Left renal pelvis (tissue), 4 donors: ENCODE measurements around the gene LLCFC1. TPM values are rescaled to one million over a fixed set of nuclear protein-coding genes. Genes with fewer than 3 reads are reported as not detected.
A peak's percentile ranks its signal among the peaks of the same experiment; 100 is the strongest.

Source experiments
- DNase-seq, 4 donors: peaks; one replicate each; pipeline ENCODE4 v3.0.0-alpha.2; 2013; ENCODE audit warnings: low read depth in 4 of 4, low spot score in 3 of 4
- polyA plus RNA-seq, 4 donors: library from polyadenylated mRNA; unstranded; fragments of 120-200 nt; gene quantifications; one replicate each; pipeline ENCODE4 v1.2.1, GENCODE V29; 2013; ENCODE audit not compliant: insufficient read length in 4 of 4

The LLCFC1 gene
- polyA plus RNA-seq, 4 donors, result 0.21 to 0.99 (median 0.47) TPM

- DNase-seq, result no peak
Observed at GRCh38 chr7:142908921-142909890, 30.1 kb upstream of the LLCFC1 start.

DNA sequence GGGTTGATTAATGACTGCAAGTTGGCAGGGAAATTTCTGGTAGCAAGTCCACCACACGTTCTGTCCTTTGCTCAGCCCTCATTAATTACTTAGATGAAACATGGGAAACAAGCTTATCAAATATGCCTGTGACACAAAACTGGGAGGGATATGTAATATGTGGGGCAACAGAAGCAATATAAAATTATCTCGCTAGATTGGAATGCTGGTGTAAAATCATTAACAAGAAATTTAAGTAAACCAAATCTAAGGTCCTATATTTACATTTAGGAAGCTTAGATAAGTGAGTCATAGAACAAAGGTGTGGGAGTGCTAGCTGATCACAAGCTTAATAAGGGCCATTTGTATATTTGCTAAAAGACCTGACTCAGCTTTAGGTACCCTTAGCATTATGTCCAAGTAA, 29.3 kb upstream of the LLCFC1 start:
- no peak for DNase-seq

DNA sequence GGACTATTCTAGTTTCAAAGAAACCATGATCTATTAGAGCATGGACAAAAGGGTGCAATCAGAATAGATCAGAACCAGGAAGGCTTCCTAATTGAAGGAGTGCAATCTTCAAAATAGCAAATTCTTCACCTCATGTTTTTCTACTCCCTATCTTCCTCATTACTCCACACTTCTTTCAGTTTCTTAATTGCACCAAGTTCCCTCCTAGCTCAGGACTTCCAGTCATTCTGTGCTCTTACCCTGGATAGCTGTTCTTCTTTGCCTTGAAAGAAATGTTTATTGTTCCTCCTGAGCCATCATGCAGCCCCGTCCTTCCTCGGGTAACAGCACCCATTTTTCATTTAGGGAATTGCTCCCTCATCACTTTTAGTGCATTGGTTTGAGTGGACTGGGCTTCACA, 28.8 kb upstream of the LLCFC1 start:
- no peak for DNase-seq

DNA sequence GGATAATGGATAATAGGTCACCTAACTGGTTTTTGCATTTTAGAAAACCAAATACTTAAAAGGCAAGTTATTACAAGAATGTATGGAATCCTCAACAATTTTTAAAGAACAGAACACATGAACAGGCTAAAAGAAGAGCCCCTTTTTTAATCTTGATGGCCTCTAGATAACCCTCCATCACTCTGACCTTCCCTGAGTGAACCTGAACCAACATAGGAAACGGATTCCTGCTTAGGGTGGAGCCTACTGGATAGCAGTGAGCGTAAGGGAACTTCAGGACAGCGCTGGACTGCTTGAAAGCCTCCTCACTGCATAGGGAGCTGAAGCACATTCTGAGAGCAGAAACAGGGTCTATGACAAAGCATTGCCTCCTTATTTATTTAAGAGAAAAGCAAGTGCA, 26.2 kb upstream of the LLCFC1 start:
- DNase-seq, result no peak

DNA sequence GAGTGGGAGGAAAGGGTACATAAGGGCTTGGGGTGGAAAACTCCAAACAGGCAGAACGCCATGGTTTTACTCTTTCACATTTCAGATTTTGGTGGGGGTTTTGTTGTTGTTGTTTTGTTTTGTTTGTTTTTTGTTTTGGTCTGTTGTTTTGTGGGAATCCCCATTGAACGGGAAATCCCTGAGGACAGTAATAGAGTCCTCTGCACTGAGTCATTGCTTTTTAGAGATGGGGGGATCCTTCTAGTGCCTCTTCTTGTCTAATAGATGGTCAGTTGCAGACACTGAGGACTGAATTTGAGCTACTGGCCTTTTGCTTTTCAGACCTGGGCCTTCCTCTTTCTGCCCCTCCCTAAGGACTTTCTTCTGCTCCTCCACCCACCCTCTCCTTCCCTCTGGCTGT, 25.7 kb upstream of the LLCFC1 start:
- no peak for DNase-seq

DNA sequence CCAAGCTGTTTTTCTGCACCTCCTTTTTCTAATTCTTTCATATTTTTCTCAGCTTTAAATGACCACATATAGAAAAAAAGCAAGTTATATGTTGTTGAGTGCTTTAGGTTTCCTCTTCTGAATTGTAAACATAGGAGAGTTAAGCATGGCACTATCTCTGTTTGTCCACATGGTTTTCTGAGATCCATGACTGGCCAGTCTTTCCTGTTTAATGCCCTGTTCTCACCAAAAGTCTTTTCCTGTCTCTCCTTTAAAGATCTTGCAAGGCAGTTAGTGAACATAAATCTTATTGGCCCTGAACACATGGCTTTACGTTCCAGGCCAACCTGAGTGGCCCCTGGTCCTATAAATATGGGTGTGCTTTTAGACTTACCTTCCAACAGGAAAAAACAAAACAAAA, 25.2 kb upstream of the LLCFC1 start:
- DNase-seq, result no peak

- no peak for DNase-seq
Observed at GRCh38 chr7:142915315-142915714, 24.0 kb upstream of the LLCFC1 start.

GRCh38 chr7:142916508-142916907, 22.8 kb upstream of the LLCFC1 start:
- DNase-seq, result peak in 3 of 4 donors; percentile 12 to 36 (median 24)

- DNase-seq, result no peak
Observed at GRCh38 chr7:142917447-142917846, 21.8 kb upstream of the LLCFC1 start.

DNA sequence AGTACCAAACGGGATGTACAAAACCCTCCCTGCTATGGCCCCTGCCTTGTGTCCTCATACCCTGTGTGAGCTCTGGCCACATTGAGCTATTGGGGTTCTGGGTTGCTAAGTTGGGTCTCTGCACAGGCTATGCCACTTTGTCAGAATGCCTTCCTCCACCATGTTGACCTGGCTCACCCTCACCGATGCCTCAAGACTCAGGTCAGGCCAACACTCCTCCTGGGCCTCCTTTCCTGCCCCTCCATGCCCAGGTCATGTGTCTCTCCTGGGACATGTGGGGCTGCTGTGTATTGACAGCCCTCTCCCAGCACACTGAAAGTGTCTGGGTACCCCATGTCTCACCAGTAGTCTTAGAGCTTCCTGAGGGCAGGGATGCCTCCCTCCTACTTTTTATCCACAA, 20.4 kb upstream of the LLCFC1 start:
- no peak for DNase-seq

DNA sequence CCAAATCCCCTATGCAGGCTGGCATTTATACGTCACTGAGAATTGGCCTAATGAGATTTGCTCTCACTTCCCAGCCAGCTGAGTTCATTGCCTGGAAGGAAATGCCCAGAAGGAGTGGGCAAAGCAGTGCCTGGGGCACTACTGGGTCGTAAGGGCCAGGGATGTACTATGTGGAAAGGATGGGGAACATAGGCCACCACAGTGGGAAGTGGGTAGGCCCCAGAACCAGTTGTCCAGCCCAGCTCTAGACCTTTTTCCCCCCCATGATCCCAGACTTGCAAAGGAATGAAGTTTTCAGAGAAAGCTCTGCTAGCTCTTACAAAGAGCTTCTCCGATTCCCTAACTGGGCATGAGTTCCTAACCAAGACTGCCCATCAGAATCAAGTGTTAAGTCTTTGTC, 19.6 kb upstream of the LLCFC1 start:
- DNase-seq, result no peak

GRCh38 chr7:142923391-142923790, 15.9 kb upstream of the LLCFC1 start:
- no peak for DNase-seq

- DNase-seq, result no peak
Observed at GRCh38 chr7:142925413-142925812, 13.9 kb upstream of the LLCFC1 start.

DNA sequence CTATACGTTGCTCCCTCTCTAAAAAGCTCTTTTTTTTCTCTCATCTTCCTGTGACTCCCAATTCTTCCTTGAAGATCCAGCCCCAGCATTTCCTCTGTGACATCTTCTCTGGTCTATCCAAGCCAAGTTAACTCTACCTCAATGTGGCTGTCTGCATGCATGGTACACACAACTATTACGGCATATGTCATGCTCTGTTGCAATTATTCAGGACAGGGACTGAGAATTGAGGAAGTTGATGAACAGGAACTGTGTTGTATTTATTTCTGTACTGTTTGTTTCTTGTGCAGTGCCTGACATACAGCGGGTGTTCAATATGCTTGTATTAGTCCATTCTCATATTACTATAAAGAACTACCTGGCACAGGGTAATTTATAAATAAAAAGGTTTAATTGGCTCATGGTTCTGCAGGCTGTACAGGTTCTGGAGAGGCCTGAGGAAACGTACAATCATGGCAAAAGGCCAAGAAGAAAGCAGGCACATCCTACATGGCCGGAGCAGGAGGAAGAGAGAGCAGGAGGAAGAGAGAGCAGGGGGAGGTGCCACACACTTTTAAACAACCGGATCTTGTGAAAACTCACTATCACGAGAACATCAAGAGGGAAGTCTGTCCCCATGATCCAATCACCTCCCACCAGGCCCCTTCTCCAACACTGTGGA, 12.1 kb upstream of the LLCFC1 start:
- no peak for DNase-seq

DNA sequence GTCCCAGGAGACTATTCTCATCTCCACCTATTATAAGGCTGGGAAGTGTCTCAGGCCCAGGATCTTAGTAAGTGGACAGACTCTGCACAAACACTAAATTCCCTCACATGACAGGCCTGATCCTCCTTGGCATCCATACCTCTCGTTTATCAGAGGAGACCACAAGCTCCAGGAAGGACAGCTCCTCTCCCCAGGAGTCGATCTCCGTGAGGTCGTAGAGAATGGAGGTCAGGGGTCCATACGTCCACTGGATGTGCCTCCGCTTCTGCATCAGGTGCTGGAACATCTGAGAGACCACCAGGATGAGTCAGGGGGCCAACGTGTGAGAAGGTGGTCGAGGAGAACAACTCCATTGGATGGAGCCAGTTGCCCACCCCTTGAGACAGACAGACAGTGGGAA, 11.3 kb upstream of the LLCFC1 start:
- DNase-seq, result no peak

DNA sequence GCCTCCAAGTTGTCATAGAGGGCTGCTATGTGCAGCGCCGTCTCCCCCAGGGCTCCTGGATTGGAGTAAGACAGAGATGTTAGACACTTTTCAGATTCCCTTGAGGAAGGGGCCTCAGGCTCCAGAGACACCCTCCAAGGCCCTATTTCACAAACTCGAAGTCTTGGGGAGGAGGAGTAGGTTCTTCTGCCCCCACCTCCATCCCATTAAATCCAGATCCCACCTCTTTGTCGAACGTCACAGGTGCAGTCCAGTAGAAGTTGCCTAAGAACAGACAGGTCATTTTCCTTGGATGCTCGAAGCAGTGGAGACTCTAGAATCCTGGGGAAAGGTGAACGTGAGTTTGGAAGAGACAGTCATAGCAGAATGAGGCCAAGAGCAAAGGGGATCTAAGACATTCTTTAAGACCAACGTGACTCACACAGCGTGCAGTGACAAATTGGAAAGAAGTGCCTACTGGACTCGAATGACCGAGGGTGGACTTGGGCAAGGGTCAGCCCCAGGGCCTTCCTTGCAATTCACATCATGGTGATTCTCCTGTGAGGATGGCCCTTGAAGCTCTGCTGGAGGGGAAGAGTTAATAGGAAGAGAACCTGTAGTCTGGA, 9.1 kb upstream of the LLCFC1 start:
- DNase-seq, result no peak

DNA sequence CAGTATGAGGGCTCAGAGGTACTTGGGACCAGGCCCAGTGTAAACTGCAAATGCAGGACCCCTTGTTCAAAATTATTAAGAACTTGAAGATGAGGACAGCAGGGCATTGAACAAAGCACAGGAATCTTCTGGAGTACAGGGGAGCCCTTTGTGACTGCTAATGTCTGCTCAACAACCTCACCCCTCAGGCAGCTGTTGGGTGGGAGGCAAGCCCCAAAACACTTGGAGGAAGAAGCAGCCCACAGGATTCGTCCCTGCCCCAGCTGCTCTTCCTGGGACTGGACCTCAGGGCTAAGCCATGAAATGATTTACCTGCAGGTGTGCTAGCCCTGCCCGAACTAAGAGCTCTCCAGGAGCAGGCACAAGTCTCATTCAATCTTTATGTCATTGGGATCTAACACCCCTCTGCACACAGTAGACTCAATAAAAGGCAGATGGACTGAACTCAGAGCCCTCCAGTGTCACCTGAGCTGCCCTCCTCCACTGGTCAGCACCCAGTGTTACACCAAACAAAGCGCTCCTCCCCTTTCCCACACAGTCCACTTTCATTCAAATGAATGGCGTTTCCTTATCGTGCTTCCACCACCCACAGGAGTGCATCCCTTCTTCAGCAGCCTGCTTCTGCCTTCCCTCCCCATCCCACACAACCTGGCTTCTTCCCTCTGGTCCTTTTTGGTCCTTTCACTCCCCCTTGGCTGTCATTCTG, 6.7 kb upstream of the LLCFC1 start:
- no peak for DNase-seq

- DNase-seq, result no peak
Observed at GRCh38 chr7:142933092-142933475, 6.2 kb upstream of the LLCFC1 start.

DNA sequence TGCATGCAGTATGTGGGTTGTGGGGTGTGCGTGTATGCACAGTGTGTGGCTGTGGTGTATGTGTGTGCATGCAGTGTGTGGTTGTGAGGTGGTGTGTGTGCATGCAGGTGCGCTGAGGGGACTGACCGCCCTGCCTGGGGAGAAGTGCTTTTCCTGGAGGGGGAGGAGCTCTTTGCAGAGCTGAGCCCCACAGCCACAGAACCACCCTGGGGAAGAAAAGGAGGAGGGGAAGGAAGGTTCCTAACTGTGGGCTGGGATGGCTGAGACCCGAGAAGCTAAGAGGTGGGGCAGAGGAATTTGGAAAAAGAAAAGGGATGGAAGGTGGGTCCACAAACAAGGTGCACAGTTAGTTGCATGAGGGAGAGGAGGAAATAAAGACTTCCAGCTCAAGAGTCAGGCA, 5.7 kb upstream of the LLCFC1 start, which contains the start of gene TRPV5:
TRPV5 (minus strand) TSS at position 123 of the 400 bp plus-strand sequence. CDS start 287 bp downstream, outside the sequence.
- DNase-seq, result no peak

- DNase-seq, result no peak
Observed at GRCh38 chr7:142934056-142934455, 5.2 kb upstream of the LLCFC1 start.
